BLaER1 treated with 17β-estradiol and CSF1 and Interleukin-3, amounts not matched to agents 10 nM and 100 nM (cell line): ENCODE measurements around the gene POFUT2.

ENCODE experiments used
- H3K27ac ChIP-seq, 11 experiments: shearing (Covaris generic); formaldehyde crosslinking; 2 replicates each; pipeline ENCODE4 v1.8.1; 2022
- H3K27me3 ChIP-seq, 11 experiments: shearing (Covaris generic); formaldehyde crosslinking; 2 replicates each; pipeline ENCODE4 v1.8.1; 2022
- H3K36me3 ChIP-seq, 11 experiments: shearing (Covaris generic); formaldehyde crosslinking; 2 replicates each; pipeline ENCODE4 v1.8.1; 2022
- H3K4me1 ChIP-seq, 10 experiments: shearing (Covaris generic); formaldehyde crosslinking; 2 replicates each; pipeline ENCODE4 v1.8.1; 2022
- H3K4me2 ChIP-seq, 11 experiments: shearing (Covaris generic); formaldehyde crosslinking; 2 replicates each; pipeline ENCODE4 v1.8.1; 2022
- H3K4me3 ChIP-seq, 10 experiments: shearing (Covaris generic); formaldehyde crosslinking; 2 replicates each; pipeline ENCODE4 v1.8.1; 2022
- H3K9ac ChIP-seq, 11 experiments: shearing (Covaris generic); formaldehyde crosslinking; 2 replicates each; pipeline ENCODE4 v1.8.1; 2022
- H3K9me3 ChIP-seq, 11 experiments: shearing (Covaris generic); formaldehyde crosslinking; replicated peaks in 1 of 11; 2 replicates each; pipeline ENCODE4 v1.8.1; 2022
- H4K20me1 ChIP-seq, 11 experiments: shearing (Covaris generic); formaldehyde crosslinking; 2 replicates each; pipeline ENCODE4 v1.8.1; 2022
- Cebpa-rat ChIP-seq, 11 experiments: shearing (Covaris generic); IDR thresholded peaks; 2 replicates each; pipeline ENCODE4 v1.8.1; 2022

The POFUT2 gene

DNA sequence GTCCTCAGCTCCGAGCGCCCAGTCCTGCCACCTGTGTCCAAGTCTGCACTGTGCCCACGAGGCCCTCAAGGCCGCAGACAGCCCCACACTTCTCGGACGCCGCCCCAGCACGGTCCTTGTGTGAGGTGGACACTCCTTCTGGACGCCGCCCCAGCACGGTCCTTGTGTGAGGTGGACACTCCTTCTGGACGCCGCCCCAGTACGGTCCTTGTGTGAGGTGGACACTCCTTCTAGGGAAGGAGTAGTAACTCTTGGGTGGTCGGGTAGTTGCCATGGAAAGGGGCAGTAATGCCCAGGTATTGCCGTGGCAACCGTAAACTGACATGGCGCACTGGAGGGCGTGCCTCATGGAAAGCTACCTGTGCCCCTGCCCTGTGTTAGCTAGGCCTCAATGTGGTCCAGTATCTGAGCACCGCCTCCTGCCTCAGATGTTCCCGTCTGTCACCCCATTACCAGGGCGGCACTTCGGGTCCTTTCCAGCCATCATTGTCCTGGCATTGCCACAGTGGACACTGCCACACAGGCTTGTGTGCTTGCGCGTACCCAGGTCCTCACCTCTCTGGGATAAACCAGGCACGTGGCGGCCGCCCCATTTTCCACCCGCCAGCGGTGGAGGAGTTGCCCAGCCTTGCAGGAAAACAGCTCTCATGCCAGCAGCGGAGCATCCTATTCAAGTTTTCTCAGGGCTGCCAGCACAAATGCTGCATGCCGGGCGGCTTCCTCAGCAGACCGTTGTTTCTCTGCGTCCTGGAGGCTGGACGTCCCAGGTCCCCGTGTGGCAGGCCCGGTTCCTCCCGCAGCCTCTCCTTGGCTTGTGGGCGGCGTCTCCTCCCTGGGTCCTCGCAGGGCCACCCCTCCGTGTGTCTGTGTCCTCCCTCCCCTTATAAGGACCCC, 40.8 kb upstream of the POFUT2 start:
- peaks cover 0 to 39% (median 10%) of the 10 kb centered on the region in 11 experiments; a peak in 10 of 22 replicates for H3K27me3 ChIP-seq
- H3K4me1 ChIP-seq, result peaks cover 4 to 58% (median 43%) of the 10 kb centered on the region in 10 experiments; a peak in 19 of 20 replicates

DNA sequence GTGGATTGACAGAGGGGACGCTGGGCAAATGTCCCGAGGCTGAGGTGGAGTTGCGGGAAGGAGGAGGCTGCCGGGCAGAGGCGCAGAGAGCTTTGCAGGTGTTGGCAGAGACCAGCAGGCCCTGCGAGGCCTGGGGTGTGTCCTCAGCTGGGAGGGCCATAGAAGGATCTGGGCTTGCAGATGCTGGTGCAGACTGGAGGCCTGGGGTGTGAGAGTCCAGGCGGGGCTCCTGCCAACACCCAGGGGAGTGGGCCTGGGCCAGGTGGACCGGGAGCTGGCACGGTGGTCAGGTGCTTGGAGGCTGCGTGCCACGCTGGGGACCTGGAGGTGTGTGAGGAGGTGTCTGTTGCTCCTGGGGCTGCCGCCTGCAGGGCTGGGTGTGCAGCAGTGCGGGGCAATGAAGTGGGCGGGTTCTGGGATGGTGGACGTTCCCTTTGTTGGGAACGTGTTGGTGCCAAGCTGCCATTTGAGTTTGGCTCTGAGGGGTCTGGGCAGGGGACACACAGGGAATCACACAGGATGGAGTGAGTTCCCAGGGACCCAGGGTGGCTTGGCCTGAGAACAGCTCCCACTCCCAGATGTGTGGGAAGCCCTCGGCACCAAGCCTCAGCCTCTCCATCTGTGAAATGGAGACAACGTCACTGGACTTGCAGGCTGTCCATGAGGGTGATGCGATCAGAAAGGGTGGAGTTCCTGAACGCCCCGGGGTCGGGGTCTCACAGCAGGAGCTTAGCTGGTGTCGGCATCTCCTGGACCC, 39.9 kb upstream of the POFUT2 start:
- H3K4me3 ChIP-seq, result no peak overlapping the region
- H3K36me3 ChIP-seq, result no peaks in the 10 kb centered on the region
- 0 out of 22 replicates have a peak overlapping the region, but pooled peaks of 1 of the 11 experiments have one; percentile 2 for H3K9ac ChIP-seq
- no peak overlapping the region for H3K27ac ChIP-seq
- TF ChIP-seq Cebpa-rat (IDR thresholded peaks at IDR 0.05), result no peak
- H3K27me3 ChIP-seq, result peaks cover 0 to 47% (median 10%) of the 10 kb centered on the region in 11 experiments; a peak in 11 of 22 replicates
- H3K9me3 ChIP-seq, result no peaks in the 10 kb centered on the region
- H3K4me1 ChIP-seq, result peaks cover 13 to 62% (median 52%) of the 10 kb centered on the region in 10 experiments; a peak in 19 of 20 replicates
- peak overlapping the region in 8 of 11 experiments; percentile 50 to 89 (median 72); a peak in 16 of 22 replicates for H3K4me2 ChIP-seq
- peaks cover 0 to 58% (median 20%) of the 10 kb centered on the region in 11 experiments; a peak in 13 of 22 replicates for H4K20me1 ChIP-seq

More for the DNA sequence above, 40.8 kb upstream of the POFUT2 start:
- Histone ChIP-seq H3K9me3 (no peaks in the 10 kb centered on the region), H3K9ac (no peak overlapping the region), H3K4me2 (peak overlapping the region in 5 of 11 experiments; percentile 72 to 89 (median 84); a peak in 7 of 22 replicates), H3K27ac (no peak overlapping the region), H3K36me3 (no peaks in the 10 kb centered on the region), H3K4me3 (no peak overlapping the region), H4K20me1 (peaks cover 0 to 50% (median 20%) of the 10 kb centered on the region in 11 experiments; a peak in 13 of 22 replicates)
- no peak for TF ChIP-seq Cebpa-rat (IDR thresholded peaks at IDR 0.05)

DNA sequence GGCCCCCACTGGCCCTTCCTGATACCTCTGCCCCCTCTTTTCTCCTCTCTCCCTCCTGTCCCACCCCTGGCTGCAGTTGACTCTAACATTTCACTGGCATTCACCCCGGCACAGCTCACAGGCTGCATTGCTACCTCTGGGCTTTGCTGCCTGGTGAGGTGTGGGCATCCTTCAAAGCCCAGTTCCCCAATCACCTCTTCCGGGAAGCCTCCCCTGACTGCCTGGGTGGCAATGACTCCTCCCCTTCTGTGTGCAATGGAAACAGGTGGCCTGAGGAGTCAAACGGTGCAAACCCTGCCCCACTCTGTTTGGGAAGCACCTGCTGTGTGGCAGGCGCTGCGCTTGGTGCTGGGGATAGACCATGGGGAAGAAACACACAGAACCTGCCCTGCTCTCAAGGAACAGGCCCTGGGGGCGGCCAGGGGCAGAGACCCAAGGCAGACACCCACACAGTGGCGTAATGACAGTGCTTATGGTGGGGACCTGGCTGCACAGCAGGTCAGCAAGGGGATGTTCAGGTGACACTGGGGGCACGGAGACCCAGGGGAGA, 39.3 kb upstream of the POFUT2 start:
- Histone ChIP-seq H3K36me3 (no peaks in the 10 kb centered on the region), H3K27me3 (peaks cover 0 to 53% (median 10%) of the 10 kb centered on the region in 11 experiments; a peak in 11 of 22 replicates), H3K4me2 (peak overlapping the region in 9 of 11 experiments; percentile 33 to 89 (median 72); a peak in 17 of 22 replicates), H3K9ac (0 out of 22 replicates have a peak overlapping the region, but pooled peaks of 1 of the 11 experiments have one; percentile 2), H3K4me3 (no peak overlapping the region), H3K9me3 (no peaks in the 10 kb centered on the region), H4K20me1 (peaks cover 0 to 59% (median 20%) of the 10 kb centered on the region in 11 experiments; a peak in 13 of 22 replicates), H3K4me1 (peaks cover 19 to 67% (median 58%) of the 10 kb centered on the region in 10 experiments), H3K27ac (no peak overlapping the region)
- TF ChIP-seq Cebpa-rat (IDR thresholded peaks at IDR 0.05), result no peak

DNA sequence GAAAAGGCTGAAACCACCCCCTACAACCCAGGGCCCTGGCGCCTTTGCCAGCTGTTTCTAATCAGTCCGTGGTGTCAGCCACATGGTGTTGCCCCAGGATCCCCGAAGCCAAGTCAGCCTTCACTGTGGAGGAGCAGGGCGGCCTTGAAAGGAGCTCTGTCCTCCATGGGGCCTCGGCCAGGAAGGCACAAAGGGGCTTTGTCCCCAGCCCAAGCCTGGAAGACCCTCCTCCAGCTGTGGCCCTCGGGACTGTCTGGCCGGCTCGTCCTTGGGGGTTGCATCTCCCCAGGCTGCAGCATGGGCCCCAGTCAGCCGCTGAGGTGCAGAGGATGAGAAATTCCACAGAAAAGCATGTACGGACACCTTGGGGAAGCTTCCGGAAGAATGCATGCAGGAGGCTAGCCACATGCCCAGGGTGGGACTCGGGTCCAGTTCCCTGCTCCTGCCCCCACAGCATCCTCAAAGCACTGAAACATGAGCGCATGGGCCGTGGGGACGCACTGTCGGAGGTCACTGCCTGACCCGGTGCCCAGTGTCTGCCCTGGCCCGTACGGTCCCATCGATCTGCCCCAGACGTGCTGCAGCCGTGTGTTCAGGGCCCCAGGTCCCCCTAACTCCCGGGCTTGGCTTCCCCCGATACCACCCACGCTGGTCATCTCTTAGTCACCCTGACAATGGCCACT, 38.6 kb upstream of the POFUT2 start:
- peaks cover 26 to 69% (median 65%) of the 10 kb centered on the region in 10 experiments for H3K4me1 ChIP-seq
- peaks cover 0 to 59% (median 17%) of the 10 kb centered on the region in 11 experiments; a peak in 13 of 22 replicates for H4K20me1 ChIP-seq
- peak overlapping the region in 9 of 11 experiments; percentile 33 to 89 (median 72); a peak in 17 of 22 replicates for H3K4me2 ChIP-seq
- no peak overlapping the region for H3K9ac ChIP-seq
- no peak for TF ChIP-seq Cebpa-rat (IDR thresholded peaks at IDR 0.05)
- no peak overlapping the region; a peak in 2 of 22 replicates for H3K27ac ChIP-seq
- H3K36me3 ChIP-seq, result no peaks in the 10 kb centered on the region
- H3K4me3 ChIP-seq, result no peak overlapping the region
- H3K27me3 ChIP-seq, result peaks cover 0 to 60% (median 10%) of the 10 kb centered on the region in 11 experiments; a peak in 11 of 22 replicates
- H3K9me3 ChIP-seq, result no peaks in the 10 kb centered on the region

DNA sequence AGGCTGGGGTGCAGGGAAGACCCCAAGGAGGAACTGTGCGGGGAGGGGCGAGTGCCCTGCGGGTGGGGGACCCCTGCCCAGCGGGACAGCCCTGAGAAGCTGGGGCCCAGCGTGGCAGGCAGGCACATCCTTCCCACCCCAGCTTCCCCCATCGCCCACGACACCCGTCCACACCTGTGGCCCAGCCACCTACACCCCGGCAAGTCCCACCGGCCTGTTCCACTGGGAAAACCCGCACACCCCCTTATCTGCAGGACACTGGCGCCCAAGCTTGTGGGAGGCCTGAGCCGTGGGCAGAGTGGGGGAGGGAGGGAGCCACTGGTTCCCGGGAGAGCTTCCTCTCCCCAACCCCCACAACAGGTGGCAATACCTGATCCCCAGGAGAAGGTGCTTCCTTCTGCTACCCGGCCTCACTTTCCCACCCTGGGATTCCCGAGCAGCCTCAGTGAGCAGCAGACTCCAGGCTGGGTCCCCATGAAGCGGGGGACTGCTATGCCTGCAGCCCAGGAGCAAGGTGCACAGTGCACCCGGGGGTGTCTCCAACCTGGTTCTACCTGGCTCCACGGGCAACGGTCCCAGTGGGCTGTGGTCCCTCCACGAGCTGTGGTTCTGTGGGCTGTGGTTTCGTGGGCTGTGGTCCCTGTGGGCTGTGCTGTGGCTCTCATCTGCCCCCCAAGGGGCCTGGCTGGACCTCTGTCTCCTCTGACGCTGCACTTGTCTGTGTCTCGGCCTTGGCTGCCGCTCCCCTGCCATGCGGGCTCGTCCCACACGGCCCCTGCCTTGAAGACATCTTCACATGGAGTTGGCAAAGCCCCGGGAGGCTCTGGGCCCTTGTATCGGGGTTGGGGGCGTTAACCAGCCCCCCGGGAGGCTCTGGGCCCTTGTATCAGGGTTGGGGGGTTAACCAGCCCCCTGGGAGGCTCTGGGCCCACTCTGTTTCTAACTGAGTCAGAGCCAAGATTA, 37.8 kb upstream of the POFUT2 start:
- Histone ChIP-seq H3K4me1 (peaks cover 34 to 77% (median 73%) of the 10 kb centered on the region in 10 experiments), H3K4me2 (peak overlapping the region in 9 of 11 experiments; percentile 33 to 89 (median 72); a peak in 18 of 22 replicates), H3K36me3 (no peaks in the 10 kb centered on the region), H3K27me3 (peaks cover 0 to 68% (median 10%) of the 10 kb centered on the region in 11 experiments; a peak in 11 of 22 replicates), H3K4me3 (no peak overlapping the region), H3K27ac (no peak overlapping the region; a peak in 2 of 22 replicates), H3K9ac (no peak overlapping the region; a peak in 1 of 22 replicates), H4K20me1 (peaks cover 0 to 60% (median 16%) of the 10 kb centered on the region in 11 experiments; a peak in 13 of 22 replicates), H3K9me3 (no peaks in the 10 kb centered on the region)
- no peak for TF ChIP-seq Cebpa-rat (IDR thresholded peaks at IDR 0.05)

DNA sequence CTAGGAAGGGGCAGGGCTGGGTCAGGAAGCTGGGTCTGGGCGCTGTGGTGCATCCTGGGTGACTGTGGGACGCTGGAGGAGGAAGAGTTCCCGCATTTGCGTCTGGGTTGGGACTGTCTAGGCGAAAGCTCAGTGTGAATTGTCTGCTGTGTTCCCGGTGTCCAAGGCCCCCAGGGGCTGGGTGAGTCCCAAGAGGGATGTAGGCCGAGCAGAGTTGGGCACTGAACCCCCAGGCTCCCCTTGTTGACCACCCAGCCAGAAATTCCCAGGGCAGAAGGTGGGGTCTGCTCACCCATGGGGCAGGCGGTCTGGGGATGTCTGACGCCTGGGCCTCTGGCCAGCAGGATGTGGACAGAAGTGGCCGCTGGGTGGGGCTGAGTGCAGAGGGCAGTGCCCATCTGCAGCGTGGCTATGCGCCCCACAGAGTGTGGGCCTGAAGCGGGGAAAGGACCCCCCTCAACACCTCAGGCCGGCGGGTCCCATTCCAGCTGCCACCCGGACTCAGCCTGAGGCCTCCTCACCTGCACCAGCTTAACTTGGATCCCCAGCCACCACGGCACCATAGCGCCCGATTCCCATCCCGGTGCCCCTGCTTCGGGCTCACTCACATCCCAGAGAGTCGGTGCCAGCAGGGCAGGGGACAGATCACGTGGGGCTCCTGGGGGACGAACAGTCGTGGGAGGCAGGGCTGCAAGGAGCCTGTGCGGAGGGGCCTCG, 37.0 kb upstream of the POFUT2 start:
- peaks cover 0 to 66% (median 16%) of the 10 kb centered on the region in 11 experiments; a peak in 13 of 22 replicates for H4K20me1 ChIP-seq
- no peak overlapping the region for H3K27ac ChIP-seq
- H3K36me3 ChIP-seq, result no peaks in the 10 kb centered on the region
- peak overlapping the region in 9 of 11 experiments; percentile 33 to 89 (median 72); a peak in 18 of 22 replicates for H3K4me2 ChIP-seq
- peaks cover 42 to 85% (median 81%) of the 10 kb centered on the region in 10 experiments for H3K4me1 ChIP-seq
- H3K9me3 ChIP-seq, result no peaks in the 10 kb centered on the region
- H3K9ac ChIP-seq, result no peak overlapping the region
- TF ChIP-seq Cebpa-rat (IDR thresholded peaks at IDR 0.05), result no peak
- H3K27me3 ChIP-seq, result peaks cover 0 to 77% (median 10%) of the 10 kb centered on the region in 11 experiments; a peak in 11 of 22 replicates
- no peak overlapping the region for H3K4me3 ChIP-seq
